ENCODE results near the gene UQCC3. TPM values are rescaled to one million over a fixed set of nuclear protein-coding genes. Genes with fewer than 3 reads are reported as not detected.

The UQCC3 gene
- total and polyA plus RNA-seq, 10 of the 15 experiments (the other 5 are each of a cell fraction or from before 2014, with no cell fraction given) = 1.3 to 20.5 (median 8.2) TPM

DNA sequence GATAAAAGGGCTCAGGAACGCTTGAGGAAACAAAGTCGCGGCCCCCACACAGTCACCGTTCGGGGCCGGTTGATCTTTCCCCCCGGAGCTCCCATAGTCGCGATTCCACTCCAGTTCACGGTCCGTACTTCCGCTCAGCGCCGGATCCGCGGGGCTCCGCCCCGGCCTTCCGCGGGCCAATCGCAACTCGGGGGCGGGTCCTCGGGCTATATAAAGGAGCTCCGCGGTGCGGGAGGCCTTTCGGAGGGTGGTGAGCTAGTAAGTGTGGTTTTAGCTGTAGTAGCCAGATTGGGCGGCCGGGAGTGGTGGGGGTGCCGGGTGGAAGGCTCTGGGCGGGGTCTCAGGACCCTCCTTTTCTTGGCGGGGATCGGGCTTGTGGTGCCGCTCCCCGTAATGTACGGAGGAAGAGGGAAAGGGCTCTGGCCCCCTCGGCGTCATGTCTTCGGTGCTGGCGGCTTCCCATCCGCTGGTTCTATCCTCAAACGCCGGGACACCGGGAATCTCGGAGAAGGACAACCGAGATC lies 6.3 kb upstream of the UQCC3 start, which contains the start of the genes C11orf98 and CSKMT (continued):
- TF ChIP-seq ZNF622 (IDR thresholded peaks at IDR 0.05) = no peak
- TF ChIP-seq NFYB (IDR thresholded peaks at IDR 0.05; ENCODE audit: insufficient read depth, low read depth, low read length) = peak; percentile 91
- peak; percentile 48 for TF ChIP-seq CREM (IDR thresholded peaks at IDR 0.05; ENCODE audit: low read depth)
- TF ChIP-seq SREBF1 (IDR thresholded peaks at IDR 0.05; ENCODE audit: low read length) = no peak
- no peak for TF ChIP-seq ZSCAN29 (IDR thresholded peaks at IDR 0.05)
- TF ChIP-seq MXI1 (IDR thresholded peaks at IDR 0.05; ENCODE audit: low read depth, low read length) = no peak
- TF ChIP-seq HDGF (IDR thresholded peaks at IDR 0.05) = no peak
- peak; percentile 25; the same call in 1 of the 2 replicates for TF ChIP-seq CREB1 (IDR thresholded peaks at IDR 0.05; ENCODE audit: low read depth)
- no peak for TF ChIP-seq MYB (IDR thresholded peaks at IDR 0.05; ENCODE audit: borderline replicate concordance, low read depth, low read length)
- TF ChIP-seq PAX8 (IDR thresholded peaks at IDR 0.05) = no peak
- TF ChIP-seq TCF3 (IDR thresholded peaks at IDR 0.05; ENCODE audit: borderline replicate concordance, insufficient read depth, low read depth, low read length) = peak; percentile 95
- TF ChIP-seq SUPT20H (IDR thresholded peaks at IDR 0.05; ENCODE audit: borderline replicate concordance, control insufficient read depth, low read depth, low read length) = no peak
- TF ChIP-seq TAF1 (IDR thresholded peaks at IDR 0.05; ENCODE audit: borderline replicate concordance, low read depth, low read length) = peak; percentile 96
- TF ChIP-seq POLR2A (IDR thresholded peaks at IDR 0.05; ENCODE audit: low read depth, low read length) = peak; percentile 96
- TF ChIP-seq BCL11A (IDR thresholded peaks at IDR 0.05; ENCODE audit: low read depth, low read length) = 0 out of 2 replicates have a peak, but pooled peaks have one; percentile 12
- TF ChIP-seq ZZZ3 (IDR thresholded peaks at IDR 0.05; ENCODE audit: control insufficient read depth, insufficient read length, low read depth) = no peak
- TF ChIP-seq NR2C1 (IDR thresholded peaks at IDR 0.05) = 0 out of 2 replicates have a peak, but pooled peaks have one; percentile 52
- peak; percentile 86 for TF ChIP-seq RUNX3 (IDR thresholded peaks at IDR 0.05; ENCODE audit: low read length)
- TF ChIP-seq, protein P1, sequence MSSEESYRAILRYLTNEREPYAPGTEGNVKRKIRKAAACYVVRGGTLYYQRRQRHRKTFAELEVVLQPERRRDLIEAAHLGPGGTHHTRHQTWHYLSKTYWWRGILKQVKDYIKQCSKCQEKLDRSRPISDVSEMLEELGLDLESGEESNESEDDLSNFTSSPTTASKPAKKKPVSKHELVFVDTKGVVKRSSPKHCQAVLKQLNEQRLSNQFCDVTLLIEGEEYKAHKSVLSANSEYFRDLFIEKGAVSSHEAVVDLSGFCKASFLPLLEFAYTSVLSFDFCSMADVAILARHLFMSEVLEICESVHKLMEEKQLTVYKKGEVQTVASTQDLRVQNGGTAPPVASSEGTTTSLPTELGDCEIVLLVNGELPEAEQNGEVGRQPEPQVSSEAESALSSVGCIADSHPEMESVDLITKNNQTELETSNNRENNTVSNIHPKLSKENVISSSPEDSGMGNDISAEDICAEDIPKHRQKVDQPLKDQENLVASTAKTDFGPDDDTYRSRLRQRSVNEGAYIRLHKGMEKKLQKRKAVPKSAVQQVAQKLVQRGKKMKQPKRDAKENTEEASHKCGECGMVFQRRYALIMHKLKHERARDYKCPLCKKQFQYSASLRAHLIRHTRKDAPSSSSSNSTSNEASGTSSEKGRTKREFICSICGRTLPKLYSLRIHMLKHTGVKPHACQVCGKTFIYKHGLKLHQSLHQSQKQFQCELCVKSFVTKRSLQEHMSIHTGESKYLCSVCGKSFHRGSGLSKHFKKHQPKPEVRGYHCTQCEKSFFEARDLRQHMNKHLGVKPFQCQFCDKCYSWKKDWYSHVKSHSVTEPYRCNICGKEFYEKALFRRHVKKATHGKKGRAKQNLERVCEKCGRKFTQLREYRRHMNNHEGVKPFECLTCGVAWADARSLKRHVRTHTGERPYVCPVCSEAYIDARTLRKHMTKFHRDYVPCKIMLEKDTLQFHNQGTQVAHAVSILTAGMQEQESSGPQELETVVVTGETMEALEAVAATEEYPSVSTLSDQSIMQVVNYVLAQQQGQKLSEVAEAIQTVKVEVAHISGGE (CRISPR knock-in tag; IDR thresholded peaks at IDR 0.05) = peak; percentile 41; the same call in 1 of the 2 replicates
- peak; percentile 66 for TF ChIP-seq IKZF1 (conservative IDR thresholded peaks at IDR 0.05)
- no peak for TF ChIP-seq EZH2 (IDR thresholded peaks at IDR 0.05; ENCODE audit: borderline replicate concordance, control insufficient read depth, low read depth, low read length)
- TF ChIP-seq, protein P2, sequence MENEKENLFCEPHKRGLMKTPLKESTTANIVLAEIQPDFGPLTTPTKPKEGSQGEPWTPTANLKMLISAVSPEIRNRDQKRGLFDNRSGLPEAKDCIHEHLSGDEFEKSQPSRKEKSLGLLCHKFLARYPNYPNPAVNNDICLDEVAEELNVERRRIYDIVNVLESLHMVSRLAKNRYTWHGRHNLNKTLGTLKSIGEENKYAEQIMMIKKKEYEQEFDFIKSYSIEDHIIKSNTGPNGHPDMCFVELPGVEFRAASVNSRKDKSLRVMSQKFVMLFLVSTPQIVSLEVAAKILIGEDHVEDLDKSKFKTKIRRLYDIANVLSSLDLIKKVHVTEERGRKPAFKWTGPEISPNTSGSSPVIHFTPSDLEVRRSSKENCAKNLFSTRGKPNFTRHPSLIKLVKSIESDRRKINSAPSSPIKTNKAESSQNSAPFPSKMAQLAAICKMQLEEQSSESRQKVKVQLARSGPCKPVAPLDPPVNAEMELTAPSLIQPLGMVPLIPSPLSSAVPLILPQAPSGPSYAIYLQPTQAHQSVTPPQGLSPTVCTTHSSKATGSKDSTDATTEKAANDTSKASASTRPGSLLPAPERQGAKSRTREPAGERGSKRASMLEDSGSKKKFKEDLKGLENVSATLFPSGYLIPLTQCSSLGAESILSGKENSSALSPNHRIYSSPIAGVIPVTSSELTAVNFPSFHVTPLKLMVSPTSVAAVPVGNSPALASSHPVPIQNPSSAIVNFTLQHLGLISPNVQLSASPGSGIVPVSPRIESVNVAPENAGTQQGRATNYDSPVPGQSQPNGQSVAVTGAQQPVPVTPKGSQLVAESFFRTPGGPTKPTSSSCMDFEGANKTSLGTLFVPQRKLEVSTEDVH (IDR thresholded peaks at IDR 0.05; ENCODE audit: low read depth, partially characterized antibody) = no peak
- TF ChIP-seq, protein P3, sequence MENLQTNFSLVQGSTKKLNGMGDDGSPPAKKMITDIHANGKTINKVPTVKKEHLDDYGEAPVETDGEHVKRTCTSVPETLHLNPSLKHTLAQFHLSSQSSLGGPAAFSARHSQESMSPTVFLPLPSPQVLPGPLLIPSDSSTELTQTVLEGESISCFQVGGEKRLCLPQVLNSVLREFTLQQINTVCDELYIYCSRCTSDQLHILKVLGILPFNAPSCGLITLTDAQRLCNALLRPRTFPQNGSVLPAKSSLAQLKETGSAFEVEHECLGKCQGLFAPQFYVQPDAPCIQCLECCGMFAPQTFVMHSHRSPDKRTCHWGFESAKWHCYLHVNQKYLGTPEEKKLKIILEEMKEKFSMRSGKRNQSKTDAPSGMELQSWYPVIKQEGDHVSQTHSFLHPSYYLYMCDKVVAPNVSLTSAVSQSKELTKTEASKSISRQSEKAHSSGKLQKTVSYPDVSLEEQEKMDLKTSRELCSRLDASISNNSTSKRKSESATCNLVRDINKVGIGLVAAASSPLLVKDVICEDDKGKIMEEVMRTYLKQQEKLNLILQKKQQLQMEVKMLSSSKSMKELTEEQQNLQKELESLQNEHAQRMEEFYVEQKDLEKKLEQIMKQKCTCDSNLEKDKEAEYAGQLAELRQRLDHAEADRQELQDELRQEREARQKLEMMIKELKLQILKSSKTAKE (IDR thresholded peaks at IDR 0.05; ENCODE audit: low read depth, poor library complexity, severe bottlenecking) = no peak
- no peak for TF ChIP-seq JUND (IDR thresholded peaks at IDR 0.05; ENCODE audit: low read depth, low read length)
- no peak; the same call in none of the 2 replicates for TF ChIP-seq LARP7 (IDR thresholded peaks at IDR 0.05)
